ENCODE data around the gene CHCHD3.

Gene CHCHD3

DNA sequence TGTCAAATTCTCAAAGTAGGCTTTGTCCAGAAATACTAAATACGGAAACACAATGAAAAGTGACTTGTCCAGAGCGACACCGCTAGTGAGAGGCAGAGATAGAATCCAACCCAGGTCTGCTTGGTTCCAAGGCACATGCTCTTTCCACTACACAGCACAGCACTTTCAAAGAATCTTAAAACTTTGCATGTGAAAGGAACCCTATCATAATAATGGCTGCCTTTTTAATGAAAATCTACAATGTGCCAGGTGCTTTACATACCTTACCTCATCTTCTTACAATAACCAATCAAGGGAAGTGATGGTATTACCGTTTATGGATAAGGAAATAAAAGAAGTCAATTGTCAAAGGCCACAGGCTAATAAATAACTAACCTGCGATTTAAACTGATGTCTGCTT is 2.6 kb downstream of the CHCHD3 start:
- DNase-seq (ENCODE audit: low spot score): no peak

DNA sequence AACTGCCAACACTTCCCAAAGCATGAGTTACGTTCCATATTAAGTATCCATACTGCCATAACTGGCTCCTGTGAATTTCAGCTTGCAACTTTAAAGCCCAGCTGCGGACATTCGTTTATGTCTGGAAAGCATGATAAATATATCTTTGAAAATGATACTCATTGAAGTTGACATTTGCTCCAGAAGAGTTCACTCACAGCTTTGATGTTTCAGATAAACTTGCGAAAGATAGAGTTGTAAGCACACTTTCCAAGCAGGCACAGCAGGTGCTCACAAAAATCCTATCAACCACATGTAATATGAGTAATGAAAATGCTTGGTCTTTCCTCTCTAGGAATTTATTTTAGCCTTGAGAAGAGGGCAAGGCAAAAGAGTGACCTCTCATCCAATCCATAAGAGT is 4.5 kb downstream of the CHCHD3 start:
- DNase-seq (ENCODE audit: low spot score): no peak

DNA sequence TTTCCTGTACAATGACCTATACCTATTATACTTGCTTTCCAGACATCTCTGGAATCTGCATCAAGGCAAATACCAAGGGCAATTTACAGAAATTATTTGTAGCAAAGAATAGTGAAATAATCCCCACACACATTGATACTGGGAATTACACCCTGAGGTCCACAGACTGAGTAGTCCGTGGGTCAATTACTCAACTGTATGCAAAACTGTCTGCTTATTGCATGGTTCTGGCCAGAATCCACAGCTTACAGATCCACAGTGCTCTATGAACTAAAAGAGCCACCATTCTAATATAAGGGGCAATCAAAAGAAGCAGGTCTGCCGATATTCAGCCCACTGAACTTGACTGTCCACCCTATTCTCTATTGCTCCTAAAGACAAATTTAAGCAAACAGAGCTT is 5.7 kb downstream of the CHCHD3 start:
- no peak for DNase-seq (ENCODE audit: low spot score)

DNA sequence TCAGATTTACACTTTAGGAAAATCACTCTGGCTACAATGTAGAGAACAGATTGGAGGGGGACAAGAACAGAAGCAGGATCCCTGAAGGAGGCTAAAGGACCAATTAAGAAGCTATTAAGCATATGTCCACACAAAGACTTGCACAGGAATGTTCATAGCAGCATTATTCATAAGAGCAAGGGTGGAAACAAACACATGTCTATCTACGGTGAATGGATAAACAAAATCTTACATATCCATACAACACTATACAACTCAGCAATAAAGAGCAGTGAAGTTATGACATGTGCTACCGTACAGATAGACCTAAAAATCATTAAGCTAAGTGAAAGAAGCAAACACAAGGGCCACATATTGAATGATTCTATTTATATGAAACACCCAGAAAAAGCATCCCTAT is 10.4 kb downstream of the CHCHD3 start:
- no peak for DNase-seq (ENCODE audit: low spot score)

DNA sequence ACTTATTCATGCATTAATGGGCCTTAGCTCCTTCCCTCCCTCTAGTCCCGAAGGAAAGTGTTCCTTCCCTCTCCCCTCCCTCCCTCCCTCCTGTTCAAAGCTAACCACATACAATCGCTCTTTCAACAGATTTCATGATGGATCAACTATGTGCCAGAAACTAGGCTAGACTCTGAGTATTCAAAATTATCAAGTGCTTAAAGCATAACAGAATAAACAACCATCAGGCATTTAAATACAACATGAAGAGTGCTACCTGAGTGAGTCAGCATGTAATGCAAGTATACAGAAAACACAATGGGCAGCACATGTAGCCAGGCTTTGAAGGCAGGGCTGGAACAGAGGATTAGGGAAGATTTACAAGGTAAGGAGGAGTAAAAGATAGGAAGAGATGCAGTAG is 11.3 kb downstream of the CHCHD3 start:
- no peak for DNase-seq (ENCODE audit: low spot score)

DNA sequence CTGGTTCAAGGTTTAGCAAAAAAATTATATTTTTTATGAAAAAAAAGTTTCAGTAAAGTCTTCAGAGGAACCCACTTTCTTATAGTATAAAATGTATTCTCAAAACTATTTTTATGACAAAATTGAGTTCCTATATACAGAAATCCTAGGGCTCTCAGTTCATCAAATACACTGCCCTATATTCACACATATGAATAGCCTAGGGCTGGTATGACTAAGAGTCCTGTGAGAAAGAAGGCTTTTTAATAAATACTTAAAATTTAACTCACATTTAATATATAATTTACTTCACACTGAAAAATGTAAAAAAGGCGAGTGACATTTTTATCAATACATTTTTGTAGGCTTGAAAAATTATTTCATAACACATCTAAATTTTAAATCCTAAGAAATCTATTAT is 16.6 kb downstream of the CHCHD3 start:
- no peak for DNase-seq (ENCODE audit: low spot score)

DNA sequence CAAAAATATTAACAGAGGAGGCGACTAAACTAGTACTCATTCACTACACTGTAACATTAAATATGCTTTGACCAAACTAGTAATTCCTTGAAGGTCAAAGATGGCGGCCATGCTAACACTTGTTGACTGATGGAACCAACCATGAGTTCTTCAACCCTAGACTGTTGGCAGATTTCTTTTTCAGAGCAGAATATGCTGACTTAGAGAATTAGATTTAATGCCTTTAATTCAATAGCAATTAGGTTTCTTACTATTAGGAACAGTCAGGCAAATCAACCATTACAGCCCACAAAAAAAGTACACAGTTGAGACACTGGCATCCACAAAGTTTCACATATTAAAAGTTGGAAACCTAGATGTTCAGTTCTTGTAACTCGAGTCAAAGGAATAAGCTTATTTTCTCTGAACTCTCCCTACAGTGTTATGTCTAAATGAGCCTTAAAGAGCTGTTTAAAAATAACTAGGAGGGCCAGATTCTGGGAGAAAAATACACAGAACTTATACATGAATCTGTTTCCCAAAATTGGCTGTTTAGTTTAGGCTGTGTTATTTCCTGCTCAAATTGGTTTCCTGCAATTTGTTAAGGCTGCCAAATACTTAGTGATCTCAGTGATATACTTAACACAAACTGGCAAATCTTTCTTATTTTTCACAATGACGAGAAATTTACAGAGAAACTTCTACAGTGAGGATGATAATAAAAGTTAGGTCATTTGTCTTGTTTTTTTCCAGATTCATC is 17.6 kb downstream of the CHCHD3 start:
- DNase-seq (ENCODE audit: low spot score): no peak

DNA sequence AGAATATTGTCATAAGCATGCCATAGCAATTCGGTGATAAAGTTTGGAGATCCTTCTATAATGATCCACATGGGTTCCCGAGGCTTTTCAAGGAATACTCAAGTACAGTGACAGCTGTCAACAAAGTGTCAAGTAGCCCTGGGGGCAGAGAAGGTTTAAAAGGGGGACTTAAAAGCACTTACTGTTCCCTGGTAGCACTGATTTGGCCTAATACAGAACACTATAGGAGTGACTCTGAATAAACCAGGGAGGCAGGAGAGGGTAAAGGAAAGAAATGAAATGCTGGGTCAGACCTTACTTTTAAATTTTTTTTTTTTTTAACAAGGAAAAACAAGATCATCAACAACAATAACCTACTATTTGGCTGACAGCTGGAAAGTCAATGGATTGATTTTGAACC is 20.1 kb downstream of the CHCHD3 start:
- no peak for DNase-seq (ENCODE audit: low spot score)

DNA sequence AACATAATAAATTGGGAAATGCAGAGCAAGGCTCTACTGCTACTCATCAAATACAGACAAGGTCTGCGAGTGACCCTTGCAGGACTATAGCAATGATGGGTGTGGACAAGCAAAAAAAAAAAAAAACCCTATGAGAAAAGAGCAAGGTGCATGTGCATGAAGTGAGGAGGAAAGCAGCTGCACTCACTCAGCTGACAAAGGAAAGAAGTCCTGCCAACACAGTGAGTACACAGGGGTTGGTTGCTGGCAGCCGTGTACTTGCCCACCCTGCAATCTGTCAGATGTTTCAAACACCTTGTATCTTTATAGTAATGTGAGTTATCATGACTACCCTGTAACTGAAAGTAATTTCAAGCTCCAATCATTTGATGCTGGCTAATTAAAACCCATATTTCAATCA is 20.5 kb downstream of the CHCHD3 start:
- no peak for DNase-seq (ENCODE audit: low spot score)

DNA sequence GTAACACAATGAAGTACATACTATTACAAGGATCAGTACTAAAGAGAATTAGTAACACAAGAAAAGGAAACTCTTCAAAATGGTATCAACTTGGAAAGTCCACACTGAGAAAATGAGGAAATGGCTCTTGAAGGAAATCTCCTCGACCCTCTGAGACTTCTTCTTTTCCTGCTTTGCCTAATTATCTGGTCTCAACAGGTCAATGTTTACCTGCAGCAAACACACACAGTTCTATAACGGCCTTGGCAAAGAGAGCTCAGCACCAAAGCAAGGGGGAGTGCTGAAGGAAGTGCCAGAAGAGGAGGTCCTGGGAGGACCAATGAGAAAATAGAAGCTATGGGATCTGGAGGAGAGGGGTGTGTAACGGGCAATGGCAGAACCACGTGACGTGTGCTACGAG is 21.9 kb downstream of the CHCHD3 start:
- DNase-seq (ENCODE audit: low spot score): no peak

DNA sequence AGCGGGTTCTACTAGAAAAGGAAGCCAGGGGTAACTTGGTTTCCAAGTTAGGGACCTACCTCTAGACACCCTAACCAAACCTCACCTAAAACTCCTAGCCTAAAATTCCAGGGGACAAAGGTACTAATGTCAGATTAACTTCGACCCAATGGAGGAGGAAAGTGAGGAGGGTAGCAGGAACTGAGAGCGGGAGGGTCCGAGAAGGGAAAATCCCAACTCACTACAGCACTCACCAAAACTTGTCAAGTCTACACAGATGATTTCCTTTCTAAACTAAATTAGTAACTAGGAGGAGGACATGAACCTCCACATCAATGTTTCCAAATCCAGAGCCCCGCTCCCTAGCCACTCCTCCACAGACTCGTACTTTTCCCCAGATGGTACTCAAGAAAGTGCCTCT is 22.6 kb downstream of the CHCHD3 start:
- no peak for DNase-seq (ENCODE audit: low spot score)

DNA sequence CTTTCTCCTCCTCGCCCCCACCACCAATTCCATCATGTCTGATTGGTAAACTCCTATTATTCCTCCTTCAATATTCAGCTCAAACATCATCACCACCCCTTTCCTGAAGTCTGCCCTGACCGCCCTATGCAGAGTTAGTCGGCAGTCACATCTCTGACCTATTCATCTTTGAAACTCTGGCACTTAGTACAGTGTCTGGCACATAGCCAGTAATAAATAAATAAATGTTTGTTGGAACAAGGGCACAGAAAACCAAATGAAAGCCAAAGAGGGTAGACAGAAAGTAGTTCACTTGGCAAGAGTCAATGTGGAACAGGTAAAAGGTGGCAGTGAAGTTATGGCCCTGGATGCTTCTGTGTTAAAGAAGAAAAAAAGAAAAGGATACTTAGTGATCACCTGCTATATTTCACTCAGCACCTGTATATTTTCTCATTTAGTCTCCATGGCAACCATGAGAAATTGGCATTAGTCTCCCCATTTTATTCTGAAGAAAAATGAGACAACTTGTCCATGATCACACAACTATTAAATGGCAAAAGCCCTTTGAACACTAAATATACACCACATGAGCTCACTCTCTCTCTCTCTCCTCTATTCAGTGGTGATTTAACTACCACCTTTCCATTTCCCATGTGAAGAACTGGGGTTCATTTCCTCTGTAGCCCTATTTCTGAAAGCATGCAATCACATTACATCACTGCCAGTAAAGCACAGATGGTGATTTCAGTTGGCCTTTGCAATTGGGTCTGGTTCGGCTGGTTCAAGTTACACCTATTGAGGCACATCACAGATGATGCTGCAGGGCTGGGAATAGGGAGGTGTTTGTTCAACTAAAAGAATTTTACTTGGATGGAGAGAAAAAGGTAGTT is 25.3 kb downstream of the CHCHD3 start:
- DNase-seq (ENCODE audit: low spot score): no peak

DNA sequence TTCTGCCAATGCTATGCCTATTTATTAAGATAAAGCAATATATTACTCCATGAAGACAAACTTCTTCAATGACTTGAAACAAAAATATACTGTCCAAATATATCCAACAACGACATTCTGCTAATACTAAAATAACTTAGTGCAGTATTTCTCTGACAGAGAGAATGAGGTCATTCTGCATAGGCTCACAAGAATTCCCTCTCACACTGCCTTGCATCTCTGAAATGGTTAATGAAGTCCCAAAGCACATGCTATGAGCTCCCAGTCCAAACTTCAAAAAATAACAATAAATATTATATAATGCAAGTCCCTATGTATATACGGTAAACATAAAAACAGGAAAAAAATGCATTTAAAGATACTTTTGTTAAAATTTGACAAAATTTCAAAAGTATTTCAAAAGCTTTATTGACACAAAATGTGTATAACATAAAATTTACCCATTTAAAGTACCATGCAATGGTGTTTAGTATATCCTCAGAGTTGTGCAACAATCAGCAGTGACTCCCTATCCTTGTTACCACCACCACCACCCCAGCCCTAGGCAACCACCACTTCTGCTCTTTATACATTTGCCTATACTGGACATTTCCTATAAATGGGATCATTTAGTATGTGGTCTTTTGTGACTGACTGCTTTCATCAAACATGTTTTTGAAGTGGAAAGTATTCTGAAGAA is 27.6 kb downstream of the CHCHD3 start:
- no peak for DNase-seq (ENCODE audit: low spot score)

DNA sequence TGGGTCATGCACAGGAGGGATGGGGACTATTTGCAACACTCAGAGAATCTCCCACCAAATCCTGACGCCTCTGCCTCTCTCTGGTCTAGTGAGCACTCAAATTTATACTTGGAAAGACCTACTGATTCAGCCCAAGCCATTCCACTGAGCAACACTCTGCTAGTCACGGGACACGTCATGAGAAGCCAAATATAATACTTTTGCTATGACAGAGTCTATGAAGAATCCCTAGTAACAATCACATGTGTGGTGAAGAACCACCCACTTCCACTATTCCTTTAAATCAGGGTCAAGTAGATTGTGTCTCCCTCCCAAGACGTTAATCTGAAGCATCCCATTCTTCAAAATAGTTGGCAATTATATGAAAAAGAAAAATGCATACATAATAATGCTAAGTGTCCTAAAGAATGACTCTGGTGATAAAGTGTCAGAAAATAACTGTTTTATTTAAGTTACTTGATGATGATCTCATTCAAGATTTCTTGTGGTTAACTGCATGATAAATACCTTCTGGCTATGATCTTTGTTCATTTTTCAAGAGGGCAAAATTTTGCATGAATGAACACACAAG is 28.5 kb downstream of the CHCHD3 start:
- DNase-seq (ENCODE audit: low spot score): no peak

DNA sequence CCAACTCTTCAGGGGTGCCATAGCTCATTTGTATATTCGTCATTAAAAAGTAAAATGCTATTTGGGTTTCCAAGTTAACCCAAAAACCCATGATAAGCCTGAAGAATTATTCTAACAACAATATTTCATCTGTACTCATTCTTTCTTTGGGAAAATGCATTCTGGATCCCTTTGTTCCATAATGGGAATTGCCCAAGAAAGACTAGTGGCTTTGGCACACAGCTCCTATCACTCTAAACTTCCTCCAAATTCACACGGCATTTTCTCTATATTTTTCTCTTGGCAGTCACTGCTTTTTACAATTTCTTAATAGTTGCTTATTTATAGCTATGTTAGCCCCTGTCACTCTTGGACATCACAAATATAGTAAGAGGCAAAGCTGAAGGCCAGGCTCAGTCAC is 29.1 kb downstream of the CHCHD3 start:
- DNase-seq (ENCODE audit: low spot score): no peak

DNA sequence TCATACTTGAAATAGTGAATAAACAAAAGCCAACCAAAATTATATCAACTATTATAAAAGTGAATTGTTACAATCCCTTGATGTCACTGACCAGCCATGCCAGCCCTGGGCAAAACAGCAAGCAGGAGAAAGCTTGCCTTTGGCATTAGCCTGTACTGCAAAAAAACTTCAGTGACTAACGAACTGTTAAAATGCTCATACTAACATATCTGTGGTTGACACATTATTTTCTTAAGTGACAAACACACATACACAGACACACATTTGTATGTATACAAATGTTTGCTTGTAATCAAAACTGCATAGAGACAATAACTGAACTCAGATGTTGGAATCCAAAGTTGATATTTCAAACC is 29.5 kb downstream of the CHCHD3 start:
- no peak for DNase-seq (ENCODE audit: low spot score)

DNA sequence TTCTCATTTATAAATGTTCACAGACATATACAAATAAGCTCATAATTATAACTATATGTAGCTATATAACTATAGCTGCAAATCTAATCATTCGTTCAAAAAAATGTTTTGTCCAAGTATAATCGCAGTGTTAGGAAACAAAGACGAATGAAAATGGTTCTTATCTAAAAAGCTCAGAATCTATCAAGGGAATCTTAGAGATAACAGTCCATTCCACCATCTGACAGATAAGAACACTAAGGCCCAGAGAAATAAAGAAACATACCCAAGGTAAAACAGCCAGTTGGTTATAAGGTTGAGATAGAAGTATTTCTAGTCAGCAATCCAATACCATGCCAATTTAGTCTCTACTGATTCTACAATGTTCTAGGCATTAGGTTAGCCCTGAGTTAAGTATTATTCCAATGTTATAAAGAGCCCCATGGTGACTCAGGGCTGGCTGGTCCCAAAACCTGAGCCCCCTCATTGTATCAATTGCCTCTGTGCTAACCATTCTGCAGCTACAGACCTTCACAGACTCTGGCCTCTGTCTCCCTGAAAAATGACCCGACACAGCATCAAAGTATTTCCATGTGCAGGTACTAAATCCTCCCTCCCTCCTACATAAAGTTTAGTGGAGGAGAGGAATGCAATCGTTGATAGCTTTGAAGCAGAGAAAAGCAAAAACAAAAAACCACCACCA is 30.0 kb downstream of the CHCHD3 start:
- DNase-seq (ENCODE audit: low spot score): no peak

DNA sequence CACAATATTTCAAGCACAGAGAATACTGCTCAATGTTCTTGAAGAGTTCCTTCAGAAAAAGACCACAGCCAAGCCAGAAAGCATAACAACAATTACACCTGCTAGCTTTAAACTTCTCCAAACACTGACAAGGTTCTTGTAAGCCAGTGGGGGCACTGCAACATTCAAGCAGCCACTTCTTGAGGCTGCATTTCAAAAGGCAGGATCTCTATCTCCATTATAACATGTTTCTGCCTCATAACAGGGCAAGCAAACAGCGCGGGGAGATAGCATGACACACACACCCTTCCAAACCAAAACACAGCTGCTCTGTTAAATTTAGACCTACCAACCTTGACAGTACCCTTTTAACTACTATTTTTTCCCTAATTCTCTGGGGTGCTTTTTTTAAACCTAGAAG is 30.8 kb downstream of the CHCHD3 start:
- peak; percentile 44 for DNase-seq (ENCODE audit: low spot score)

DNA sequence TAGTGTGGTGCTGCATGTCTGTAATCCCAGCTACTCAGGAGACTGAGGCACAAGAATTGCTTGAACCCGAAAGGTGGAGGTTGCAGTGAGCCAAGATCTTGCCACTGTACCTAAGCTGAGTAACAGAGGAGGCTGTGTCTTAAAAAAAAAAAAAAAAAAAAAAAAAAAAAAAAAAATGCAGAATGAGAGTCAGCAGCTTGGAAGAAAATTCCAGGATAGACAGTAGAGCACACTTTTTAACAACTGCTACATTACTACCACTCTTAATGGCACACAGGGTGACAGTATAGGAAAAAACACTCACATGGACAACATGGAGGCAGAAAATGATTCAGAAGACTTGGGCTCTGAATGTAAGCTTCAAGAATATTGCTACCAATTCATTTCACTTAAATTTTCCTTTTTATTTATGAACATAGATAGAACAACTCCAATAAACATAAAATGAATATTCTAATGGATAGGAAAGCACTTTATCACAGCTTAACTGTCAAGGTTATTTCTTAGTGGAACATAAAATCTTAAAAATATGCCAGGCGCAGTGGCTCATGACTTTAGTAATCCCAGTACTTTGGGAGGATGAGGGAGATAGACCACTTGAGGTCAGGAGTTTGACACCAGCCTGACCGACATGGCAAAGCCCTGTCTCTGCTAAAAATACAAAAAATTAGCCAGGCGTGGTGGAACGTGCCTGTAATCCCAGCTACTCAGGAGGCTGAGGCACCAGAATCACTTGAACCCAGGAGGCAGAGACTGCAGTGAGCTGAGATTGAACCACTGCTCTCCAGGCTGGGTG is 31.5 kb downstream of the CHCHD3 start:
- no peak for DNase-seq (ENCODE audit: low spot score)

DNA sequence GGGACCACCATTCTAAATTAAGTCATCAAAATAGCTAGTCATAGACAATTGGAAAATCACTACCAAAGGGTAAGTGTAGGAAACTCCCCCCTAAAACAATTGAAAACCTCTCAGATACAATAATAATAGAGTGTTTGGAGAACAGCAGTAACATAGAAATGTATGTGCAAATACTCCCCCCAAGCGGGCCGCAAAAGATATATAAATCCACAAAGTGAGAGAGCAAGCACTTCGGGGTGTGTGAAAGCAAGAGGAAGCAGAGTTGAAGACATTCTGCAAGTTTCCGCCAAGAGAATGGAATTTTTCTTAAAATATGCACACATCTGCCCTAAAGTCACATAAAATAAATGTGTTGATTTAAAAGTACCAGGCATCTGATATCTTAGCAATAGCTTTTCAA is 33.3 kb downstream of the CHCHD3 start:
- no peak for DNase-seq (ENCODE audit: low spot score)

DNA sequence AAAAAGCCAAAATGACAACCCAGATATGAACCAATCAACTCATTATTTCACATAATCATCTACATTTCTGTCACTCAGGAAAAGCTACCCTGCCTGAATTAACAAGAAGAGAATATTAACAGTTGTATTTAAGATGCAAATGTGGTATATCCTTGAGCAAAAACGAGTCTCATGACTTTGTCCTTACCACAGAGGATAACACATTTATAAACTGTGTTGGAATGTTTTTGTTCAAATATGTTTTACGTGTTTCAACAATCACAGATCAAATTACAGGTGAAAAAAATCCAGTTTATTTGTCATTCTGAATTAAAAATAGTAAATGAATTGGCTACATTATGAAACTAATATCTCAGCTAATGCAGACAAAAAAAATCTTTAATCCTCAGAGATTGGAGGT is 34.6 kb downstream of the CHCHD3 start:
- no peak for DNase-seq (ENCODE audit: low spot score)
